Measurements from ENCODE around the gene COASY.
A peak's percentile ranks its signal among the peaks of the same experiment; 100 is the strongest.

DNA sequence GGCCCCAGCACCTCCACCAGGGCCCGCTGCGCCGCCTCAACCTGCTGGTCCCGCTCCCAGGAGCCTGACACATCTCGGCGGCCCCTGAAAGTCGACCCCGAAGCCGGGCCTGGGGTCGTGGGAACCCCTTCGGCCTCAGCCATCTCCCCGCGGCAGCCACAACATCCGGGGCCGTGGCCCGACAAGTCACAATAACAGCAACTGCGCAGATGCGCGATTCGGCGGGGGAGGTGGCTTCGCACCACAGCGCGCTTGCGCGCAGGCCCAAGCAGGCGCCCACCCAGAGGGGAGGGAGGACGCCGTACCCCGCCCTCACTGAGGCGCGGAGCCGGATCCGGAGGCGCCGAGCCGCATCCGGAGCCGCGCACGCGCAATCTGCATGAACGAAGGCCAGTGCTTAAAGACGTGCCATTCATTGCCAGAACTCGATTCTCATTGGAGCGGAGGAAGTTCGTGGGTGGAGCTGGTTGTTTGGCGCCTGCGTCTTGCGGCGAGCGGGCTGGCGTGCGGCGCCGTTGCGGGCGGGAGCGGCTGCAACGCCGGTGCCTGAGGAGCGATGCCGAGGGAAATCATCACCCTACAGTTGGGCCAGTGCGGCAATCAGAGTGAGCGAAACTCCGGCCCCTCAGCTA is 47.4 kb downstream of the COASY start, which contains the start of the genes RETREG3 and TUBG1:
- TF ChIP-seq TAF1 (IDR thresholded peaks at IDR 0.05; ENCODE audit: borderline replicate concordance, low read depth, low read length) (peak; percentile 42; the same call in 1 of the 2 replicates), POLR2AphosphoS5 (IDR thresholded peaks at IDR 0.05; ENCODE audit: low read depth, low read length) (peak; percentile 88), POLR2A (IDR thresholded peaks at IDR 0.05; ENCODE audit: low read depth, low read length) (peak; percentile 92)

Data from GM12892 (cell line).